Fibroblast of mammary gland (primary cell): Measurements from ENCODE around the gene CAPG.

Experiments used
- DNase-seq: peaks from one replicate; pipeline ENCODE4 v3.0.0-alpha.2; 2010; ENCODE audit warnings: low read depth
- H3K4me3 ChIP-seq: 2 replicates; pipeline ENCODE4 v1.5.1; 2011; ENCODE audit warnings: low read depth, mild to moderate bottlenecking, low read length, moderate library complexity; ENCODE audit not compliant: control insufficient read depth
- CTCF ChIP-seq: conservative IDR thresholded peaks from 2 replicates; pipeline ENCODE4 v1.5.1; 2011; ENCODE audit warnings: low read depth, low read length, inconsistent platforms; ENCODE audit not compliant: control insufficient read depth, insufficient read depth

The CAPG gene

GRCh38 chr2:85453571-85453970 lies 43.4 kb upstream of the CAPG start:
- TF ChIP-seq CTCF = no peak
- no peak overlapping the region for H3K4me3 ChIP-seq
- DNase-seq = no peak

DNA sequence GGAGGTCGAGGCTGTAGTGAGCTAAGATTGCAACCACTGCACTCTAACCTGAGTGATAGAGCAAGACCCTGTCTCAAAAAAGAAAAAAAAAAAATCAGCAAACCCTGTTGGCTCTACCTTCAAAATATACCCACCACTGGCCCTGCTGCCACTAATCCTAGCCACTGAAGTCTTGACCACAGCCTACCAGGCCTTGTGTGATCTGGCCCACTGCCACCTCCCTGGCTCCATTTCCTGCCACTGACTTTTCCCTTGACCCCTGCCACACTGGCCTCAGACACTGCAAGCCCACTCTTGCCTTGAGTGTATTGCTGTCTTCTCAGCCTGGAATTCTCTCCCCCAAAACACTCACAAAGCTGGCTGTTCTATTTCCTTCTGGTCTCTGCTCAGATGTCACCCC lies 42.1 kb upstream of the CAPG start:
- no peak for DNase-seq
- TF ChIP-seq CTCF = no peak
- no peak overlapping the region for H3K4me3 ChIP-seq

- no peak overlapping the region for H3K4me3 ChIP-seq
- no peak for TF ChIP-seq CTCF
- DNase-seq = no peak
These were observed 39.0 kb upstream of the CAPG start for GRCh38 chr2:85449214-85449588.

DNA sequence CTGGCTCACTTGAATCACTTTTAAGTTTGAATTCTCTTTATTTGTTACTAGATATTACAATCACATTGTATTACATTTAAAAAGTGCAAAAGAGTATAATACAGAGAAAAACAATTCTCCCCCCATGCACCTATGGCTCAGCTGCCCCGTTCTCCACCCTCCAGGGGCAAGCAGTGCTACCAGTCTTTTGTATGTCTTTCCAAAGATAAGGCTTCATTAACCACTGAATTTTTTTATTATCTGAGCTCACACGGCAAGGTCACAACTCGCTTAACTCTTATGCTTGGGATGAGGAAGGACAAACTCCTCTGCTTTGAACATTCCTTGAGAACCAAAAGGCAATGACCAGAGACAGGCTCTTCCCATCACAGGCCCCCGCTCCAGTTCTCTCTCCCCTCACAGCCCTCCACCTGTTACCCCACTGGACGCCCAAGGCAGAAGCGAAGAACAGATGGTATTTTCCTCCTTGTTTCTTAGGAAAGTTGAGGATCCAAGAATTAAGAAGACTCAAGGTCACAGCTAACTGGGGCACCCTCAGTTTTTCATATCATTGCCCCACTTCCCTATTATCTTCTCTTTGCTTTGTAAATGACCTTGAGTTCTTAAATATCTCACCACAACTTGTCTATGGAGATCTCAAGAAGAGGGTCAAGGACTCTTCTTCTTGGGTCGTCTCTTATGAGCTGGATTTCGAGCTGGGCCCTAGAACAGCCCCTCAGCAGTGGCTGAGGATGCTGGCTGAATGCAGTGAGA lies 38.5 kb upstream of the CAPG start:
- DNase-seq = no peak
- H3K4me3 ChIP-seq = no peak overlapping the region
- no peak for TF ChIP-seq CTCF

DNA sequence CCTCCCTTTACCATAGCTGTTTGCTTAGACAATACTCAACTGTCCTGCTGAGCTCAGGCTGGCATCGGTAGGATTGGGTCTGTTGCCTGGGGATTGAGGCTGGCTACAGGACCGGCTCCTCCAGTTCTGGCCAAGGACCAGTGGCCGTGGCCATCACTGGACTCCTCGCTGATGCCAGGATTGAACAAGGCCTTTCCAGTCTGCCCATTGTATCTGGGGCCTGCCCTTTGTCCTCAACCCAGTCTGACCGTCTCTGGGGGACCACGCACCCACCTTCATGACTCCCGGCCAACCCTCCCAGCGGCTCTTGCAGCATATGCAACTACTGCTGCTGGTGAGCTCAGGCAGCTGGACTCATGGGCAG lies 37.0 kb upstream of the CAPG start:
- no peak for DNase-seq
- no peak for TF ChIP-seq CTCF
- no peak overlapping the region for H3K4me3 ChIP-seq

DNA sequence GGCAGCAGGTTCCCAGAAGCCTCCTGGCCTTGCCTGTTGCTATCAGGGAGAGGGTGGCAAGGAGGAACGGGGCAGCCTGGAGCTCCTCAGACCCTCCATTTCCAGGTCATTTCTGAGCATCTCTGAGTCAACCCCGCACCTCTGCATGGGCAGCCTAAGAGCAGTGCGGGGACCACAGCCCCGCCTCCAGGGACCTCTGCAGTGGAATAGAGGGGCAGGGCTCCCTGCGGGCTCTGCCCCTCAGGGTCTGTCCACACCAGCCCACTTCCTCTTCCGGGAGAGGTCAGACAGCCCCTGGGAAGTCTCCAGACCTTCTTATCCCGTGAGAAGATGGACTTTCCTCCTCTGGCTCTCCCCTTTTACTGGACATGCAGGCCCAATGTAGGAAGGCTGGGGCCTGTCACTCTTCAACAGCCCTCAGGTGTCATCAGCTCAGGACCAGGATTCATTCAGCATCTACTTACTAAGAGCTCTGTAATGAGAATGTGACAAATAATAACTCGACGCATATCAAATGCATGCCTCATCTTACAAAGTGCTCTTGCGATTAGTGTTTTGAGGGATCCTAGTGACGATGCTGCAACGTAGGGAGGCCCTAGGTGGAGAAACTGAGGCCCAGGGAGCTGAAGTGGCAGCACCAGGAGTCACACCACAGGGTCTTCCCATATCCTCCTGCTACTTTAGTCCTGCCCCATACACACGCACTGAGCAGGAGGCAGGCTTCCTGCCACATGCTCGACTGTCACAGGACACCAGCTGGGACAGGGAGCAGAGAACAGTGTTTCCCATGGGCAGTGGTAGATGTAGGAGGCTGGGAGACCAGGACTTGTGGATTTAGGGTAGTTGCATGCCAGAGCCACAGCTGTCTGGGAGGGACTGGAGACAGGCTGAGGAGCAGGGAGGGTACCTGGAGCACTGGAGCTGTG lies 36.4 kb upstream of the CAPG start:
- no peak for TF ChIP-seq CTCF
- no peak for DNase-seq
- H3K4me3 ChIP-seq = no peak overlapping the region
